ENCODE results near the gene RTEL1.

RTEL1 gene

GRCh38 chr20:63697357-63697867, 39.3 kb downstream of the RTEL1 start:
- H3K27ac ChIP-seq (ENCODE audit: low read depth, low read length, severe bottlenecking), result no peak overlapping the region
- peaks cover 10% of the 10 kb centered on the region for H3K36me3 ChIP-seq (ENCODE audit: control insufficient read depth, insufficient read depth, low read length)
- peaks cover 28% of the 10 kb centered on the region for H3K4me1 ChIP-seq (ENCODE audit: control insufficient read depth, insufficient read depth, low read length, poor library complexity, severe bottlenecking)
- no peaks in the 10 kb centered on the region for H3K9me3 ChIP-seq (ENCODE audit: control insufficient read depth, low read length)
- no peak overlapping the region for H3K4me3 ChIP-seq (ENCODE audit: extremely low read depth, insufficient read depth, low read length, poor library complexity, severe bottlenecking)
- WGBS, 2 experiments (ENCODE audit: insufficient coverage in 2 of 2), result 90 to 97% methylated on average over 5 to 6 of the region's 7 CpGs

- H3K36me3 ChIP-seq (ENCODE audit: control insufficient read depth, insufficient read depth, low read length), result peaks cover 10% of the 10 kb centered on the region
- peaks cover 28% of the 10 kb centered on the region for H3K4me1 ChIP-seq (ENCODE audit: control insufficient read depth, insufficient read depth, low read length, poor library complexity, severe bottlenecking)
- H3K27ac ChIP-seq (ENCODE audit: low read depth, low read length, severe bottlenecking), result no peak overlapping the region
- WGBS, 2 experiments (ENCODE audit: insufficient coverage in 2 of 2), result 92% methylated on average over 31 to 34 of the region's 40 CpGs
- no peaks in the 10 kb centered on the region for H3K9me3 ChIP-seq (ENCODE audit: control insufficient read depth, low read length)
- H3K4me3 ChIP-seq (ENCODE audit: extremely low read depth, insufficient read depth, low read length, poor library complexity, severe bottlenecking), result no peak overlapping the region
Measured at GRCh38 chr20:63697868-63698545, 39.9 kb downstream of the RTEL1 start.

GRCh38 chr20:63698739-63699465, 40.8 kb downstream of the RTEL1 start:
- Histone ChIP-seq H3K4me1 (ENCODE audit: control insufficient read depth, insufficient read depth, low read length, poor library complexity, severe bottlenecking) (peaks cover 28% of the 10 kb centered on the region), H3K4me3 (ENCODE audit: extremely low read depth, insufficient read depth, low read length, poor library complexity, severe bottlenecking) (no peak overlapping the region), H3K27ac (ENCODE audit: low read depth, low read length, severe bottlenecking) (peak overlapping the region; percentile 62), H3K9me3 (ENCODE audit: control insufficient read depth, low read length) (no peaks in the 10 kb centered on the region), H3K36me3 (ENCODE audit: control insufficient read depth, insufficient read depth, low read length) (peaks cover 16% of the 10 kb centered on the region)
- WGBS, 2 experiments (ENCODE audit: insufficient coverage in 2 of 2), result 62 to 63% methylated on average over 13 to 16 of the region's 19 CpGs

- Histone ChIP-seq H3K4me3 (ENCODE audit: extremely low read depth, insufficient read depth, low read length, poor library complexity, severe bottlenecking) (no peak overlapping the region), H3K36me3 (ENCODE audit: control insufficient read depth, insufficient read depth, low read length) (peaks cover 19% of the 10 kb centered on the region), H3K4me1 (ENCODE audit: control insufficient read depth, insufficient read depth, low read length, poor library complexity, severe bottlenecking) (peaks cover 28% of the 10 kb centered on the region), H3K9me3 (ENCODE audit: control insufficient read depth, low read length) (no peaks in the 10 kb centered on the region), H3K27ac (ENCODE audit: low read depth, low read length, severe bottlenecking) (peak overlapping the region; percentile 62)
- WGBS, 2 experiments (ENCODE audit: insufficient coverage in 2 of 2), result 88 to 91% methylated on average over 19 to 22 of the region's 24 CpGs
Measured at GRCh38 chr20:63699466-63700198, 41.5 kb downstream of the RTEL1 start.

GRCh38 chr20:63700199-63701050, 42.3 kb downstream of the RTEL1 start:
- H3K4me1 ChIP-seq (ENCODE audit: control insufficient read depth, insufficient read depth, low read length, poor library complexity, severe bottlenecking), result peaks cover 28% of the 10 kb centered on the region
- H3K4me3 ChIP-seq (ENCODE audit: extremely low read depth, insufficient read depth, low read length, poor library complexity, severe bottlenecking), result no peak overlapping the region
- peaks cover 26% of the 10 kb centered on the region for H3K36me3 ChIP-seq (ENCODE audit: control insufficient read depth, insufficient read depth, low read length)
- H3K27ac ChIP-seq (ENCODE audit: low read depth, low read length, severe bottlenecking), result peak overlapping the region; percentile 62
- WGBS, 2 experiments (ENCODE audit: insufficient coverage in 2 of 2), result 95 to 97% methylated on average over 31 to 34 of the region's 43 CpGs
- H3K9me3 ChIP-seq (ENCODE audit: control insufficient read depth, low read length), result no peaks in the 10 kb centered on the region

GRCh38 chr20:63701051-63701328, 42.9 kb downstream of the RTEL1 start:
- Histone ChIP-seq H3K36me3 (ENCODE audit: control insufficient read depth, insufficient read depth, low read length) (peaks cover 31% of the 10 kb centered on the region), H3K4me3 (ENCODE audit: extremely low read depth, insufficient read depth, low read length, poor library complexity, severe bottlenecking) (no peak overlapping the region), H3K27ac (ENCODE audit: low read depth, low read length, severe bottlenecking) (no peak overlapping the region), H3K9me3 (ENCODE audit: control insufficient read depth, low read length) (no peaks in the 10 kb centered on the region), H3K4me1 (ENCODE audit: control insufficient read depth, insufficient read depth, low read length, poor library complexity, severe bottlenecking) (peaks cover 28% of the 10 kb centered on the region)
- WGBS, 2 experiments (ENCODE audit: insufficient coverage in 2 of 2), result 90 to 100% methylated on average over 2 to 4 of the region's 5 CpGs

GRCh38 chr20:63701329-63702035, 43.4 kb downstream of the RTEL1 start:
- H3K4me1 ChIP-seq (ENCODE audit: control insufficient read depth, insufficient read depth, low read length, poor library complexity, severe bottlenecking), result peaks cover 31% of the 10 kb centered on the region
- 92% methylated on average over 10 to 12 of the region's 14 CpGs for WGBS, 2 experiments (ENCODE audit: insufficient coverage in 2 of 2)
- H3K9me3 ChIP-seq (ENCODE audit: control insufficient read depth, low read length), result no peaks in the 10 kb centered on the region
- H3K27ac ChIP-seq (ENCODE audit: low read depth, low read length, severe bottlenecking), result no peak overlapping the region
- no peak overlapping the region for H3K4me3 ChIP-seq (ENCODE audit: extremely low read depth, insufficient read depth, low read length, poor library complexity, severe bottlenecking)
- H3K36me3 ChIP-seq (ENCODE audit: control insufficient read depth, insufficient read depth, low read length), result peaks cover 36% of the 10 kb centered on the region

GRCh38 chr20:63702036-63702665, 44.0 kb downstream of the RTEL1 start:
- WGBS, 2 experiments (ENCODE audit: insufficient coverage in 2 of 2), result 92 to 94% methylated on average over 16 of the region's 16 CpGs
- peaks cover 29% of the 10 kb centered on the region for H3K4me1 ChIP-seq (ENCODE audit: control insufficient read depth, insufficient read depth, low read length, poor library complexity, severe bottlenecking)
- H3K4me3 ChIP-seq (ENCODE audit: extremely low read depth, insufficient read depth, low read length, poor library complexity, severe bottlenecking), result no peak overlapping the region
- H3K36me3 ChIP-seq (ENCODE audit: control insufficient read depth, insufficient read depth, low read length), result peaks cover 39% of the 10 kb centered on the region
- H3K27ac ChIP-seq (ENCODE audit: low read depth, low read length, severe bottlenecking), result no peak overlapping the region
- H3K9me3 ChIP-seq (ENCODE audit: control insufficient read depth, low read length), result no peaks in the 10 kb centered on the region

- Histone ChIP-seq H3K9me3 (ENCODE audit: control insufficient read depth, low read length) (no peaks in the 10 kb centered on the region), H3K4me1 (ENCODE audit: control insufficient read depth, insufficient read depth, low read length, poor library complexity, severe bottlenecking) (peaks cover 26% of the 10 kb centered on the region), H3K36me3 (ENCODE audit: control insufficient read depth, insufficient read depth, low read length) (peaks cover 39% of the 10 kb centered on the region), H3K4me3 (ENCODE audit: extremely low read depth, insufficient read depth, low read length, poor library complexity, severe bottlenecking) (no peak overlapping the region), H3K27ac (ENCODE audit: low read depth, low read length, severe bottlenecking) (no peak overlapping the region)
- WGBS, 2 experiments (ENCODE audit: insufficient coverage in 2 of 2), result 83 to 91% methylated on average over 12 of the region's 13 CpGs
Measured at GRCh38 chr20:63702751-63703470, 44.8 kb downstream of the RTEL1 start.

All from mesodermal cell (in vitro differentiated cells).